ENCODE results near the gene ITGAV. TPM values are rescaled to one million over a fixed set of nuclear protein-coding genes. Genes with fewer than 3 reads are reported as not detected.

ITGAV gene
- total RNA-seq, 1 donor from 2014 or later: 37.5 TPM

GRCh38 chr2:186653511-186653910 is 63.7 kb downstream of the ITGAV start:
- DNase-seq (ENCODE audit: low spot score in 2 of 2): no peak
- FAIRE-seq: peak; percentile 36

GRCh38 chr2:186659383-186659782 is 69.5 kb downstream of the ITGAV start:
- no peak for DNase-seq (ENCODE audit: low spot score in 2 of 2)
- peak; percentile 78 for FAIRE-seq

GRCh38 chr2:186664385-186665043 is 74.7 kb downstream of the ITGAV start:
- DNase-seq (ENCODE audit: low spot score in 2 of 2): peak in 1 of 2 donors; percentile 6
- no peak for FAIRE-seq

GRCh38 chr2:186669146-186669545 is 79.3 kb downstream of the ITGAV start:
- FAIRE-seq (no peak), DNase-seq (ENCODE audit: low spot score in 2 of 2) (no peak)

GRCh38 chr2:186670831-186671230 is 81.0 kb downstream of the ITGAV start:
- DNase-seq (ENCODE audit: low spot score in 2 of 2) (no peak), FAIRE-seq (no peak)

- FAIRE-seq: no peak
- no peak for DNase-seq (ENCODE audit: low spot score in 2 of 2)
Measured at GRCh38 chr2:186675380-186675779, 85.5 kb downstream of the ITGAV start.

GRCh38 chr2:186683341-186683740 is 93.5 kb downstream of the ITGAV start:
- FAIRE-seq (no peak), DNase-seq (ENCODE audit: low spot score in 2 of 2) (no peak)

GRCh38 chr2:186687807-186688211 is 98.0 kb downstream of the ITGAV start:
- FAIRE-seq (no peak), DNase-seq (ENCODE audit: low spot score in 2 of 2) (no peak)

- no peak for DNase-seq (ENCODE audit: low spot score in 2 of 2)
Measured at GRCh38 chr2:186688813-186689212, 99.0 kb downstream of the ITGAV start.

GRCh38 chr2:186690786-186691185 is 100.9 kb downstream of the ITGAV start:
- FAIRE-seq (no peak), DNase-seq (ENCODE audit: low spot score in 2 of 2) (no peak)

More at GRCh38 chr2:186688813-186689212, 99.0 kb downstream of the ITGAV start:
- no peak for FAIRE-seq

- FAIRE-seq: no peak
Measured at GRCh38 chr2:186691231-186691630, 101.4 kb downstream of the ITGAV start.

GRCh38 chr2:186691900-186692299 is 102.0 kb downstream of the ITGAV start:
- FAIRE-seq: no peak

More at GRCh38 chr2:186691231-186691630, 101.4 kb downstream of the ITGAV start:
- DNase-seq (ENCODE audit: low spot score in 2 of 2): no peak

GRCh38 chr2:186693446-186693832 is 103.6 kb downstream of the ITGAV start:
- FAIRE-seq: no peak
- no peak for DNase-seq (ENCODE audit: low spot score in 2 of 2)

More at GRCh38 chr2:186691900-186692299, 102.0 kb downstream of the ITGAV start:
- DNase-seq (ENCODE audit: low spot score in 2 of 2): no peak

- peak; percentile 22 to 42 for DNase-seq (ENCODE audit: low spot score in 2 of 2)
Measured at GRCh38 chr2:186695081-186695756, 105.4 kb downstream of the ITGAV start.

GRCh38 chr2:186696290-186696689 is 106.4 kb downstream of the ITGAV start:
- FAIRE-seq: no peak
- DNase-seq (ENCODE audit: low spot score in 2 of 2): no peak

More at GRCh38 chr2:186695081-186695756, 105.4 kb downstream of the ITGAV start:
- no peak for FAIRE-seq

- DNase-seq (ENCODE audit: low spot score in 2 of 2): no peak
- no peak for FAIRE-seq
Measured at GRCh38 chr2:186696804-186697203, 106.9 kb downstream of the ITGAV start.

GRCh38 chr2:186697536-186697935 is 107.7 kb downstream of the ITGAV start:
- no peak for DNase-seq (ENCODE audit: low spot score in 2 of 2)

GRCh38 chr2:186699742-186700141 is 109.9 kb downstream of the ITGAV start:
- FAIRE-seq: no peak
- DNase-seq (ENCODE audit: low spot score in 2 of 2): no peak

More at GRCh38 chr2:186697536-186697935, 107.7 kb downstream of the ITGAV start:
- FAIRE-seq: peak; percentile 45

- FAIRE-seq: no peak
- no peak for DNase-seq (ENCODE audit: low spot score in 2 of 2)
Measured at GRCh38 chr2:186702006-186702405, 112.2 kb downstream of the ITGAV start.

- DNase-seq (ENCODE audit: low spot score in 2 of 2) (no peak), FAIRE-seq (no peak)
Measured at GRCh38 chr2:186702501-186702900, 112.6 kb downstream of the ITGAV start.

- FAIRE-seq (no peak), DNase-seq (ENCODE audit: low spot score in 2 of 2) (no peak)
Measured at GRCh38 chr2:186704897-186705296, 115.0 kb downstream of the ITGAV start.
